ENCODE data around the gene RASGRF1. TPM values are rescaled to one million over a fixed set of nuclear protein-coding genes. Genes with fewer than 3 reads are reported as not detected.

The RASGRF1 gene
- total RNA-seq, 1 donor from 2014 or later = 2.8 TPM

DNA sequence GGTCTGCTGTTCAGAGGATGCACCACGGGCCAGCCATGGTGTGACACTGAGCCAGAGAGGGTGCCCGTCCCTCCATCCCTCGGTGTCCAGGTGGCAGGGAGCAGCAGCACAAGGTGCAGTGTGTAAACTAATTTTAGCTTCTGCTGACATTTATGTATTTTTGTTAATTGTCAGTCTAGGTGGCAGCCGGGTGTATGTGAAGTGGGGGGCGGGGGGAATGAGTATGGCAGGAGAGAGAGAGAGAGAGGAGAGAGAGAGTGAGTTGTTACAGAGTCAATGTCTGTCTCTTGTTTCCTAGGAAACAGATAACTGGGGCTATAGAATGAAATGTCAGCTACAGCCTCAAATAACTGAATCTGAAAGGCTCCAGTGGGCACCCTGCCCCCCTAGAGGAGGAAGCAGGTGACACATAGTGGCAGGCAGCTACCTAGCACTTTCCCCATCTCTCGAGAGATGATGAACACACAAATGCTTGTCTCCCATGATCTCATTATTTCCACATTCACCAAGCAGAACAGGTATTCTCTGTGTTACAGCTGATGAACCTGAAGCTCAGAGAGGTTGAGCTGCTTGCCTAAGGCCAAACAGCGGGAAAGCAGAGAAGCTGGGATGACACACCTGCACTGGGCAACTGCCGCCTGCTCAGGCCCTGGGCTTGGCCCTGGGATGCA, 24.7 kb downstream of the RASGRF1 start:
- no peak for DNase-seq

GRCh38 chr15:79065361-79065705, 25.2 kb downstream of the RASGRF1 start:
- no peak for DNase-seq

DNA sequence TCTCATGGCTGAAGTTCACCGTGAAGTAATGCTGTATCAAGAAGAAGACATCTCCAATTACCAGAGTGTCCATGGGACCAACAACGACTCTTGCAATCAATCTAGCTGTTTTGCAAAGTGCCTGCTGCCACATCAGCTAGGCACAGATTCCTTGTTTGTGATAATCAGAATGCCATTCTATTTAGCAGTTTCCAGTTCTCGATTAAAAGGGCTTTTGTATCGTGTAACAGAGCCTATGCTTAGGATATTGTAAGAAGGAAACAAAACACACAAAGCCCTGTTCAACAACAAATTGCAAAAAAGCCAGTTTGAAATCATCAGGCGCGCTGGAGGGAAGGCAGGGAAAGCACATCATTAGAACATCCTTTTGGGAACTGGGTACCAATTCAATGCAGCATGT, 26.1 kb downstream of the RASGRF1 start:
- no peak for DNase-seq

DNA sequence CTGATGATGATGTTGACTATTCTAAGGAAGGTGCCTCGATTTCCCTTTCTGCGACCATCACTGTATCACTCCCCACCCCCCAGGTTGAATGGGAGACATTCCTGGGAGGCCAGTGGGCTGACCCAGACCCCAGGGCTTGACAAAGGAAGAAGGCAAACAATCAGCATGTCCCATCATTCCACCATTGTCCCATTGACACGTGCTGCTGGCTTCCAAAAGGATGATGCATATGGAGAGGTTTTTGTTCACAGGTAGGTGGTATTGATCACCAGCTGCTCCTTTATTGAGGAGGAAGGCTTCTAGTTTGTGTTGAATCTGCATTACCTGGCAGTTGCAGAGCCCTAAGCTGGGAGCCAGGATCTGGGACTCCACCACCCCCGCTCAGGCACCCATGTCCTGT, 30.4 kb downstream of the RASGRF1 start:
- no peak for DNase-seq

DNA sequence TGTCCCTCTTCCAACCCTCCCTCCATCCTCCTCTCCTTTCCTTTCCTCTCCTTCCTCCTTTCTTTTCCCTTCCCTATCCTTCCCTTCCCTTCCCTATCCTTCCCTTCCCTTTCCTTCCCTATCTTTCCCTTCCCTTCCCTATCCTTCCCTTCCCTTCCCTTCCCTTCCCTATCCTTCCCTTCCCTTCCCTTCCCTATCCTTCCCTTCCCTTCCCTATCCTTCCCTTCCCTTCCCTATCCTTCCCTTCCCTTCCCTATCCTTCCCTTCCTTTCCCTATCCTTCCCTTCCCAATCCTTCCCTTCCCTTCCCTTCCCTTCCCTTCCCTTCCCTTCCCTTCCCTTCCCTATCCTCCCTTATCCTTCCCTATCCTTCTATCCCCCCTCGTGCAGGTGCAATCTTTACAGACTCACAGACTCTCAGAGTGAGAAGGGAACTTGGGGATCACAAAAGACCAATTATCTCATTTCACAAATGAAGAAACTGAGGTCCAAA, 31.5 kb downstream of the RASGRF1 start:
- DNase-seq = no peak

- no peak for DNase-seq
Observed at GRCh38 chr15:79058260-79058850, 32.2 kb downstream of the RASGRF1 start.

GRCh38 chr15:79057050-79057449, 33.5 kb downstream of the RASGRF1 start:
- no peak for DNase-seq

GRCh38 chr15:79054350-79054749, 36.2 kb downstream of the RASGRF1 start:
- no peak for DNase-seq

- DNase-seq = no peak
Observed at GRCh38 chr15:79053894-79054293, 36.7 kb downstream of the RASGRF1 start.

DNA sequence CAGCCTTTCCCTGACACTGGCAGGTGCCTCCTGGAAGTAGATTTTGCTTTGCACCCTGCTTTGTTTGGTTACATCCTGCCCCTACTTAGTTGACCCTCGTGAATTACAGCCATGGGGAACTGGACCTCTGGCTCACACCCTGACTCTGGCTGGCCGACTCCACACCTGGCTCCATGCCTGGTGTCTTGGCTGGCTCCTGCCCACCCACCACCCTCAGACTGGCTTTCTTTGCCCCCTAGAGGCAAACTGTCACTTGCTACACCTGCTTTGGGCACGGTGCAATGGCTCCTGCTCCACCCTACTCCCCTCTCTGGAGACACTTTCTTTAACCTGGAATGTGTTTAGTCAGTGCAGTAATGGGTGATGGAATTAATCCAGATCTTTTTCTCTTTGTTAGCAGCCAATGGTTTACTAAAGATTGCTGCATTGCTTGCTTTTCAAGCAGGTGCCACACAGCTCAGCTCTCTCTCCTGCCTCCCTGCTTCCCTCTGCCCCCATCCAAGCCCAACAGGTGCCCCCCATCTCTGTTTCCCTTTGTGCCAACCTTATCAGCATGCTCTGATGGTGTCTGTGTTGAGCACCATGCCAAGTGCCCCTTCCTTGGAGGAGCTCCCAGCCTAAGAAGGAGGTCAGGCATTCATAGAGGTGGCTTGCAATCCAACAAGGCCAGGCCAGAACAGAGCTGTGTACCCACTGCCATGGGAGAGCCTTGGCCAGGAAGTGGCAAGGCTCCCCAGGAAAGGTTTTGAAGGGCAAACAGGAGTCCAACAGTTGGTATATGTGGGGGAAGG, 38.4 kb downstream of the RASGRF1 start:
- no peak for DNase-seq

DNA sequence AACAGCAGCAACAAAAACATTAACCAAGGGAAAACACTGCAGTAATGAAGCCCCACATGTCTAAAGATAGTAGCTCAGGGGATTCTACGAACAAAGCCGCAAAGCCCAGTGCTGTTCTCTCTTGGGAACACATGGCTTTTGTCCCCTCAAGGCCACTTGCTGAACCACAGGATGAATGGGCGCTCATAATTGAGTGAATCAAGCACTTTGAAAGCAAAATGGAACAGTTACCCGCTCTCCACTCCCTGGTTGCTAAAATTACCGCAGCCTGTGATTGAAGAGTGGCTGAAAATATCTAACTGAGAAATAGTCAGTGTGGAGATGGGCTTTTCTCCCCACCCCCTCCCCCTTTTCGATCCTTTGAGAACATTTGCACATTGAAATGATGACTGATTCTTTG, 39.6 kb downstream of the RASGRF1 start:
- peak; percentile 8 for DNase-seq

DNA sequence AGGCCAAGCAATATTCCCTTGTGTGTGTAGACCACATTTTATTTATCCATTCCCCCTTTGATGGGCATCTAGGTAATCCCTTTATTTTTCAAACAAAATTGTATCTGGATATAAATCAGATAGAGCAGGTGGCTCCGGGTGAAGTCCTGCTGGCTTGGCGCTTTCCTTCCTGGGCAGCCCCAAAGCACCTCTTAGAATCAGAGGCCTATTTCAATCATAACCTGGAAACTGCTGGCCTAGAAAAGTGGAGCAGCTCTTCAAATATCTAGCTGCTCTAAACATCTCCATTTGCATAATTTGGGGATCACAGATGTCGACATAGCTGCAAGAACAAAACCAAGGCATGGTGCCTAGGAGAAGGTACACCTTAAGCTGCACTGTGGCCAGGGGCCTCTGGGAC, 40.2 kb downstream of the RASGRF1 start:
- DNase-seq = no peak

- no peak for DNase-seq
Observed at GRCh38 chr15:79049416-79049815, 41.2 kb downstream of the RASGRF1 start.

GRCh38 chr15:79047676-79048439, 42.7 kb downstream of the RASGRF1 start:
- no peak for DNase-seq

DNA sequence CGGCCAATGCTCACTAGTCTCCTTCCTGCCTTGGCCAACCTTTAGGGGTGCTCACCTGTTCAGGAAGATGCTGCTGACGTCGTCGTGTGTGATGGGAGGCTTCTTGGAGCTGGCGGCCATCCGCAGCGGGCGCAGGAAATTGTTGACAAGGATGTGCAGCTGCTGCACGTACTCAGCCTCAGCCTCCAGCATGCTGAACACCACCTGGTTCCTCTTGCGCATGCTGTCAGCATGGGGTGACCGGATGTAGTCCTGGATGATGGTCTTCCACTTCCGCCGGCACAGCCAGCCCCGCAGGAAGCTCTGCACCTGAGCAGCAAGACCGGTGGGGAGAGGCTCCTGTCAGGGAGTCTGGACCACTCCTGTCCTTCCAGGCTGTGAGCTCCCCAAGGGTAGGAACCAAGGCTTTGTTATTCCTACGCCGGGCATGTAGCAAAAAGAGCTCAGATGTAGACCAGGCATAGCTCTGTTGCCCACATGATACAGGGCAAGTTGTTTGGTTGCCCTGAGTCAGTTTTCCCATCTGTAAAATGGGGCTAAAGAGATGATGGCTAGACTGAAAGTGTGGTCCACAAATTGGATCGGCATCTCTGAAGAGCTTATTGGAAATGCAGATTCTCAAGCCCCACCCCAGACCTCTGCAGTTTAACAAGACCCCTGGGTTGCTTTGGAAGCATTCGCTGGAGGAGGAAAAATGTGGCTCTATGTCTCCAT, 43.7 kb downstream of the RASGRF1 start:
- no peak for DNase-seq

GRCh38 chr15:79045041-79045440, 45.5 kb downstream of the RASGRF1 start:
- no peak for DNase-seq

GRCh38 chr15:79042213-79042928, 48.2 kb downstream of the RASGRF1 start:
- no peak for DNase-seq

DNA sequence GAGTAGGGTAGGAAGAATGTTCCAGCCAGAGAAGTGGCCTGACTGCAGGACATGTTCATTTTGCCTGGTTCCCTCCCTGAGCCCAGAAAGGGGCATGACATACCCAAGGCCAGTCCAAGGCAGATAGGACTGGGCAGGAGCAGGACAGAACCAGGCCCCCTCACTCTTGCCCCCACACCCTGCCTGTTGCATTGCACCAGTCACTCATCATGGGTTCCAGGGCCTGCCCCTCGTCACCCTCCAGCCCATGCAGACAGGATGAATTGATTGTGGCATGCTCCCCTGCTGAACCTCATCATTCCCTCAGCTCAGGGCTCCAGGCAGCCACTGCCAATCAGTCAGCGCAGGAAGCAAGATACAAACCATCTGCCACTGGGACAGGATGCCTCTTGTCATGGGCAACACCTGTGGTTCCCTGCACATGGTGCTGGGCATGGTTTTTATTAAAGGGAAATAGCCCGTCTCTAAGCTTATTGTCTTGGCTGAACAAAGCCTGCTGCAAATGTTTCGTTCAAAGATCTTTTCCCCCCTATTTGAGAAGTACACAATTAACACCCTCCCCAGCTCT, 48.9 kb downstream of the RASGRF1 start:
- no peak for DNase-seq

DNA sequence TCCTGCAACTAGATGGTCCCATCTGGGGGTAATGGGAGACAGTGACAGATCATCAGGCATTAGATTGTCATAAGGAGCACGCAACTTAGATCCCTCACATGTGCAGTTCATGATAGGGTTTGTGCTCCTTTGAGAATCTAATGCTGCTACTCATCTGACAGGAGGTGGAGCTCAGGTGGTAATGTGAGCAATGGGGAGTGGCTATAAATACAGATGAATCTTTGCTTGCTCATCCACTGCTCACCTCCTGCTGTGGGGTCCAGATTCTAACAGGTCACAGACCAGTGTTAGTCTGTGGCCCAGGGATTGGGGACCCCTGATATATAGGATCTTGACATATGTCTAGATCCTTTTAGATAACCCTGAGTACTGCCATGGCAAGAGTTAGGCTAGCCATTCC, 52.7 kb downstream of the RASGRF1 start:
- no peak for DNase-seq

GRCh38 chr15:79036323-79036722, 54.3 kb downstream of the RASGRF1 start:
- DNase-seq = no peak

- DNase-seq = no peak
Observed at GRCh38 chr15:79035814-79036213, 54.8 kb downstream of the RASGRF1 start.

Measured in occipital lobe (tissue), 2 donors.